ENCODE data around the gene ARHGAP26.

The ARHGAP26 gene

GRCh38 chr5:143154510-143155370 lies 384.6 kb downstream of the ARHGAP26 start:
- Mint-ChIP-seq H3K27me3 (no peaks in the 10 kb centered on the region), H3K36me3 (peaks cover 32% of the 10 kb centered on the region), H3K4me1 (ENCODE audit: low read depth) (no peaks in the 10 kb centered on the region), H3K9me3 (ENCODE audit: low read depth) (no peaks in the 10 kb centered on the region), H3K27ac (no peak overlapping the region), H3K4me3 (no peak overlapping the region)

DNA sequence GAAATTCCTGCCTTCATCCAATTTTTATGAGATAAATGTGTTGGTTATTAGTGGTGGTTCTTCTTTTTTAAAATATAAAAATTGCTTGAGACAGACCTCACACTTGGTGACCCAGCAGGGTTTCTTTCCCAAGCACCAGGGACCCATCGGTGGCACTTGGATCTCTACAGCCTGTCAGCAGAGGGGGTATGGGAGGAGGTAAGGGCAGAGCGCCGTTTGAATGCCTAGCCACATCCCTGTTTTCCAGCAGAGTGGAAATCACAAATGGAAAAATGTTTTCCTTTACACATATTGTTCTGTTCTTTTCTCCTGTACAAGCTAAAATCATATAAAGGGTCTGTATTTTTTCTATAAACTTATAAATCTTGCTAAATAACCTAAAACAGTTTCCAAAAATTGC lies 385.3 kb downstream of the ARHGAP26 start:
- Mint-ChIP-seq H3K27me3 (no peaks in the 10 kb centered on the region), H3K36me3 (peaks cover 28% of the 10 kb centered on the region), H3K27ac (no peak overlapping the region), H3K4me1 (ENCODE audit: low read depth) (no peaks in the 10 kb centered on the region), H3K4me3 (no peak overlapping the region), H3K9me3 (ENCODE audit: low read depth) (no peaks in the 10 kb centered on the region)

- Mint-ChIP-seq H3K27ac (no peak overlapping the region), H3K4me1 (ENCODE audit: low read depth) (no peaks in the 10 kb centered on the region), H3K27me3 (no peaks in the 10 kb centered on the region), H3K36me3 (peaks cover 26% of the 10 kb centered on the region), H3K4me3 (no peak overlapping the region), H3K9me3 (ENCODE audit: low read depth) (no peaks in the 10 kb centered on the region)
Measured at GRCh38 chr5:143156086-143156485, 385.9 kb downstream of the ARHGAP26 start.

DNA sequence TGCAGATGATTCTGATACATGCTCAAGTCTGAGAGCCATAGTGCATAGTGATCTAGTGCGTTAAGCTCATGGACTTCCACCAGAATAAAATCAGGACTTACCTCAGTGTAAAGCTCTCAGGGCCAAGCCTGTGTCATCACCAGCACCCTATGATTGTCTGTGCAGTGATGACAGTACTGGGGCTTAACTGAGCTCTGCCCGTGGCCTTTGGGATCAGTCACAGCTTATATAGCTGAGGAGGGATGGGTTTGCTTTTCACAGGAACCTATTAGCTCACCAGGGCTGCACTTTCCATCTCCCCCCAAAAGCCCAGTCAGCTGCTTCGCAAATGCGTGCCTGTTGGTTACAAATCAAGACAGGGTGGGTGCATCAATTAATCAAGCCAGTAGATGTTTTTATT lies 386.4 kb downstream of the ARHGAP26 start:
- Mint-ChIP-seq H3K27ac (no peak overlapping the region), H3K9me3 (ENCODE audit: low read depth) (no peaks in the 10 kb centered on the region), H3K4me1 (ENCODE audit: low read depth) (no peaks in the 10 kb centered on the region), H3K4me3 (no peak overlapping the region), H3K27me3 (no peaks in the 10 kb centered on the region), H3K36me3 (peaks cover 29% of the 10 kb centered on the region)

DNA sequence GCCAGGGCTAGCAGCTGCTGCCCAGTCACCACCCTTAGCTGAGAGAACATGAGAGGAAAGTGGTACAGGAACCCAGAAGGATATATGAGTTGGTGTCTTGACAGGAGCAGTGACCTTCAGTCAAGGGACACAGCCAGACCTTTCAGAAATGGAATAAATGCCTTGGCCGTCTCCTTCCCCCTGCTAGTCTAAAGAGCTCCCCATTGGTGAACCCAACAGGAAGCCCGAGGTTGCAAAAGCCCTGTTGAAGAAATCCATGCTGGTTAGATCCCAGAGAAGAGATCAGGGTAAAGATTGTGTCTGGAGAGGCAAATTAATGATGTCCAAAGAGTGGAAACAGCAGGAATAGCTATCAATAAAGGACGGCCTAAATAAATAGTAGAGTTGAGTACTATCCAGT lies 388.9 kb downstream of the ARHGAP26 start:
- H3K9me3 Mint-ChIP-seq (ENCODE audit: low read depth) = no peaks in the 10 kb centered on the region
- H3K27ac Mint-ChIP-seq = no peak overlapping the region
- no peak overlapping the region for H3K4me3 Mint-ChIP-seq
- H3K4me1 Mint-ChIP-seq (ENCODE audit: low read depth) = no peaks in the 10 kb centered on the region
- no peaks in the 10 kb centered on the region for H3K27me3 Mint-ChIP-seq
- peaks cover 31% of the 10 kb centered on the region for H3K36me3 Mint-ChIP-seq

GRCh38 chr5:143161885-143162540 lies 391.8 kb downstream of the ARHGAP26 start:
- Mint-ChIP-seq H3K4me3 (no peak overlapping the region), H3K27ac (no peak overlapping the region), H3K9me3 (ENCODE audit: low read depth) (no peaks in the 10 kb centered on the region), H3K27me3 (no peaks in the 10 kb centered on the region), H3K4me1 (ENCODE audit: low read depth) (no peaks in the 10 kb centered on the region), H3K36me3 (peaks cover 24% of the 10 kb centered on the region)

GRCh38 chr5:143162810-143163209 lies 392.6 kb downstream of the ARHGAP26 start:
- H3K4me3 Mint-ChIP-seq = no peak overlapping the region
- H3K27me3 Mint-ChIP-seq = no peaks in the 10 kb centered on the region
- peaks cover 24% of the 10 kb centered on the region for H3K36me3 Mint-ChIP-seq
- no peaks in the 10 kb centered on the region for H3K9me3 Mint-ChIP-seq (ENCODE audit: low read depth)
- H3K27ac Mint-ChIP-seq = no peak overlapping the region
- no peaks in the 10 kb centered on the region for H3K4me1 Mint-ChIP-seq (ENCODE audit: low read depth)

GRCh38 chr5:143164557-143164956 lies 394.4 kb downstream of the ARHGAP26 start:
- Mint-ChIP-seq H3K4me1 (ENCODE audit: low read depth) (no peaks in the 10 kb centered on the region), H3K27ac (no peak overlapping the region), H3K27me3 (no peaks in the 10 kb centered on the region), H3K4me3 (no peak overlapping the region), H3K36me3 (peaks cover 22% of the 10 kb centered on the region), H3K9me3 (ENCODE audit: low read depth) (no peaks in the 10 kb centered on the region)

GRCh38 chr5:143165049-143165880 lies 395.1 kb downstream of the ARHGAP26 start:
- Mint-ChIP-seq H3K27ac (no peak overlapping the region), H3K4me1 (ENCODE audit: low read depth) (no peaks in the 10 kb centered on the region), H3K36me3 (peaks cover 22% of the 10 kb centered on the region), H3K9me3 (ENCODE audit: low read depth) (no peaks in the 10 kb centered on the region), H3K27me3 (no peaks in the 10 kb centered on the region), H3K4me3 (no peak overlapping the region)

DNA sequence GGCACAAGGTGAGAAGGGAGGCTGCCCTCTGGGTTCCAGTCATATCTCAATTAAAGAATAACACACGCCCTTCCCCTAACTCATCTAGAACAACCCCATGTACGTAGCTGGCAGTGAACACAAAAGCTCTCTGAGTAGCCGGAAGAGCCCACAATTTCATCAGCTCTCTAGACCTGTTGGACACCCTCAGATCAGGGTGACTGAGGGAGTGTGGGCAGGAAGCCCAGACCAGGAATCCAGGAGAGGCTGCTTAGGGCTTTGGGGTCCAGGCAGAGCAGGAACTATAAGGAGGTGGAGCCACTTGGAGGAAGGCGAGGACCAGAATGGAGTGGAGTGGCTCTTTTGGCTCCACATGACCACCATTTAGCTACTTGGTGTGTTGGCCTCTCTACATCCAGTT lies 395.9 kb downstream of the ARHGAP26 start:
- H3K9me3 Mint-ChIP-seq (ENCODE audit: low read depth) = no peaks in the 10 kb centered on the region
- H3K36me3 Mint-ChIP-seq = peaks cover 22% of the 10 kb centered on the region
- H3K27ac Mint-ChIP-seq = no peak overlapping the region
- H3K4me1 Mint-ChIP-seq (ENCODE audit: low read depth) = no peaks in the 10 kb centered on the region
- no peaks in the 10 kb centered on the region for H3K27me3 Mint-ChIP-seq
- H3K4me3 Mint-ChIP-seq = no peak overlapping the region

DNA sequence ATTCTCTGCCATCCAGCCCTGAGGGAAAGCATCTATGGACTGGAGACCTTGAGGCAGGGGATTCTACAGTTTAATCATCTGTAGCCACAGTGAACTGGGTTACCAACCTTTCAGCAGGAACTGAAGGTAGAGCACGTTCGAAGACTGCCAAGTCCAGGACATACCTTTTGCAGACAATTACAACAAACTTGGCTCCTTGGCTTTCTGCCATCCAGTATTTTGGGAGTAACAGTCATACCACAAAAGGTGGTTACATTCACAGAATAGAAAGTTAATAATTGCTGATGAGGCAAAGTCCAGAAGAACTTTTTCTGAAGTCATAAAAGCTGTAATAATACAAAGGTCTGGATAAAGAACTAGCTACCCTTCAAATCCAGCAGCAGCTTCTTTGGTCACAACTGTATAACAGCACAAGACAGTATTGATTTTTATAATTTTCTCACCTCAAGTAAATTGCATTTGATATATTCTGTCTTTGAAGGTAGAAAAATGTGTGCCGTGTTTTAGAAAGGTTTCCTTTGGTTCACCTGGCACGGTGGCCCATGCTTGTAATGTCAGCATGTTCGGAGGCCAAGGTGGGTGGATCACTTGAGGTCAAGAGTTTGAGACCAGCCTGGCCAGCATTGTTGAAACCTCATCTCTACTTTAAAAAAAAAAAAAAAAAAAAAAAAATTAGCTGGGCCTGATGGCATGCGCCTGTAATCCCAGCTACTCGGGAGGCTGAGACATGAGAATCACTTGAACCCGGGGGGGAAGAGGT lies 396.7 kb downstream of the ARHGAP26 start:
- H3K27me3 Mint-ChIP-seq = no peaks in the 10 kb centered on the region
- H3K27ac Mint-ChIP-seq = no peak overlapping the region
- no peaks in the 10 kb centered on the region for H3K4me1 Mint-ChIP-seq (ENCODE audit: low read depth)
- H3K4me3 Mint-ChIP-seq = no peak overlapping the region
- H3K36me3 Mint-ChIP-seq = peaks cover 22% of the 10 kb centered on the region
- H3K9me3 Mint-ChIP-seq (ENCODE audit: low read depth) = no peaks in the 10 kb centered on the region

GRCh38 chr5:143168171-143168741 lies 398.1 kb downstream of the ARHGAP26 start:
- H3K9me3 Mint-ChIP-seq (ENCODE audit: low read depth) = no peaks in the 10 kb centered on the region
- peaks cover 11% of the 10 kb centered on the region for H3K36me3 Mint-ChIP-seq
- no peaks in the 10 kb centered on the region for H3K4me1 Mint-ChIP-seq (ENCODE audit: low read depth)

DNA sequence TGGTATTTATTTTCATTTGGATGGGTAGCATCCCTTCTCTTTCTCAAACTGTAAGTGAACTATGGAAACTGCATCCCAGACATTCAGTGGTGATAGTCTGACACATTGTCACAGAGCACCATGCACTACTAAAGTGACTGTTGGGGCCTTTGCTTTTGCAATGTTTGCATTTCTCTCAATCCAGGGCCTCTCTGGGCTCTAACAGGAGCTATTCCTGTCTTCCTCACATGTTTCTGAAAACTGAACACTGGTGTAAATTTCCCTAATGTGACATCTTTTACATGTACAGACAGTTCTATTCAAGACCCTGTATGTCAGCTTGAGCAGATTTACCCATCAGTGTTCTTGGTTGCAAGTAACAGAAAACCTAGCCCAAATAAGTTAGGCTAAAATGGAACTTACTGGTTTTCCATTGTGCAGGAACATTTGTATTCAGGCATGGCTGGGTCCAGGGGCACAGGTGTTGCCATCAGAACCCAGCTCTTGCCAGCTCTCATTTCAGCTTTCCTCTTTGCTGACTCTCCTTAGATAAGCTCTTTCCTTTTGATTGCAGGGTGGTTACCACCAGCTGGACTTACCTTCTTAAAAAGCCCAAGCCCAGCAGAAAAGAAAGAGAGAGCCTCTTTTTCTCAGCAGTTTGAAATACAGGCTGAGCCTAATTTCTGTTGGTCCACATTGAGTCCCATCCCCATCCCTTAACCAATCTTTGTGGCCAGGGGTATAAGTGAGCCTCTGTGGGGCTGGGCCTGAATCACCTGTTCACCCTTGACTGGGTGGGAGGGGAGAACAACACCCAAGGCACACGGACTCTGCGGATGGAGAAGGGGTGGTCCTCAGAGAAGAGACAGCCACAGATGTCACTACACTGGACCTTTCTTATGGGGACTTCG lies 399.0 kb downstream of the ARHGAP26 start:
- Mint-ChIP-seq H3K4me3 (no peak overlapping the region), H3K27ac (no peak overlapping the region), H3K27me3 (no peaks in the 10 kb centered on the region), H3K9me3 (ENCODE audit: low read depth) (no peaks in the 10 kb centered on the region), H3K36me3 (peaks cover 8% of the 10 kb centered on the region), H3K4me1 (ENCODE audit: low read depth) (no peaks in the 10 kb centered on the region)

More at GRCh38 chr5:143168171-143168741, 398.1 kb downstream of the ARHGAP26 start:
- Mint-ChIP-seq H3K27me3 (no peaks in the 10 kb centered on the region), H3K4me3 (no peak overlapping the region), H3K27ac (no peak overlapping the region)
